ENCODE results near the gene LENG8.

The LENG8 gene

GRCh38 chr19:54459282-54460229 is 10.6 kb downstream of the LENG8 start:
- no peak for TF ChIP-seq CTCF (IDR thresholded peaks at IDR 0.05; ENCODE audit: extremely low read depth, missing control alignments)
- no peak for DNase-seq (ENCODE audit: low spot score)

- no peak for DNase-seq (ENCODE audit: low spot score)
- TF ChIP-seq CTCF (IDR thresholded peaks at IDR 0.05; ENCODE audit: extremely low read depth, missing control alignments), result no peak
Measured at GRCh38 chr19:54460230-54461005, 11.4 kb downstream of the LENG8 start.

- no peak for TF ChIP-seq CTCF (IDR thresholded peaks at IDR 0.05; ENCODE audit: extremely low read depth, missing control alignments)
- DNase-seq (ENCODE audit: low spot score), result no peak
Measured at GRCh38 chr19:54461210-54461609, 12.2 kb downstream of the LENG8 start.

- TF ChIP-seq CTCF (IDR thresholded peaks at IDR 0.05; ENCODE audit: extremely low read depth, missing control alignments), result no peak
- no peak for DNase-seq (ENCODE audit: low spot score)
Measured at GRCh38 chr19:54461613-54462012, 12.6 kb downstream of the LENG8 start.

GRCh38 chr19:54462047-54462654 is 13.2 kb downstream of the LENG8 start:
- TF ChIP-seq CTCF (IDR thresholded peaks at IDR 0.05; ENCODE audit: extremely low read depth, missing control alignments), result no peak
- DNase-seq (ENCODE audit: low spot score), result no peak

- DNase-seq (ENCODE audit: low spot score), result peak; percentile 67
Measured at GRCh38 chr19:54462655-54463530, 13.9 kb downstream of the LENG8 start.

More at GRCh38 chr19:54462655-54463530, 13.9 kb downstream of the LENG8 start:
- TF ChIP-seq CTCF (IDR thresholded peaks at IDR 0.05; ENCODE audit: extremely low read depth, missing control alignments), result no peak
